Type B pancreatic cell (in vitro differentiated cells): Measurements from ENCODE around the gene AK8. TPM values are rescaled to one million over a fixed set of nuclear protein-coding genes. Genes with fewer than 3 reads are reported as not detected.
A peak's percentile ranks its signal among the peaks of the same experiment; 100 is the strongest.

Experiments
- DNase-seq: peaks from one replicate; pipeline ENCODE4 v3.0.0; 2021; ENCODE audit warnings: mixed read lengths; ENCODE audit not compliant: unreplicated experiment; ENCODE audit errors: extremely low spot score
- H3K27ac Mint-ChIP-seq: 2 replicates; pipeline ENCODE4 v1.8.0; 2021; ENCODE audit warnings: mild to moderate bottlenecking, mixed read lengths
- H3K27me3 Mint-ChIP-seq: 2 replicates; pipeline ENCODE4 v1.8.0; 2021; ENCODE audit warnings: mixed read lengths
- H3K36me3 Mint-ChIP-seq: 2 replicates; pipeline ENCODE4 v1.8.0; 2021; ENCODE audit warnings: mixed read lengths
- H3K4me1 Mint-ChIP-seq: one replicate; pipeline ENCODE4 v1.8.0; 2021; ENCODE audit warnings: mixed read lengths; ENCODE audit not compliant: unreplicated experiment
- H3K4me3 Mint-ChIP-seq: 2 replicates; pipeline ENCODE4 v1.8.0; 2021; ENCODE audit warnings: mild to moderate bottlenecking, mixed read lengths
- H3K9me3 Mint-ChIP-seq: 2 replicates; pipeline ENCODE4 v1.8.0; 2021; ENCODE audit warnings: mixed read lengths
- total RNA-seq: library from RNA; stranded (reverse); gene quantifications from 2 replicates; pipeline ENCODE4 v1.2.1, GENCODE V29; 2021; ENCODE audit warnings: low replicate concordance
- TF ChIP-seq, protein P1 (sequence below): fragments of 200-600 bp; sonication (generic); conservative IDR thresholded peaks from 2 replicates; pipeline ENCODE4 v1.5.0; 2021; ENCODE audit warnings: antibody characterized with exemption, mild to moderate bottlenecking

The AK8 gene
- total RNA-seq, 1 donor from 2014 or later: 5.5 TPM

GRCh38 chr9:132880324-132880661 is 2.2 kb upstream of the AK8 start:
- H3K9me3 Mint-ChIP-seq: no peaks in the 10 kb centered on the region
- no peak for DNase-seq
- H3K4me3 Mint-ChIP-seq: peak overlapping the region; percentile 85
- peaks cover 10% of the 10 kb centered on the region for H3K4me1 Mint-ChIP-seq
- H3K27me3 Mint-ChIP-seq: no peaks in the 10 kb centered on the region
- no peaks in the 10 kb centered on the region for H3K36me3 Mint-ChIP-seq
- peak overlapping the region; percentile 77 for H3K27ac Mint-ChIP-seq
- TF ChIP-seq, protein P1, sequence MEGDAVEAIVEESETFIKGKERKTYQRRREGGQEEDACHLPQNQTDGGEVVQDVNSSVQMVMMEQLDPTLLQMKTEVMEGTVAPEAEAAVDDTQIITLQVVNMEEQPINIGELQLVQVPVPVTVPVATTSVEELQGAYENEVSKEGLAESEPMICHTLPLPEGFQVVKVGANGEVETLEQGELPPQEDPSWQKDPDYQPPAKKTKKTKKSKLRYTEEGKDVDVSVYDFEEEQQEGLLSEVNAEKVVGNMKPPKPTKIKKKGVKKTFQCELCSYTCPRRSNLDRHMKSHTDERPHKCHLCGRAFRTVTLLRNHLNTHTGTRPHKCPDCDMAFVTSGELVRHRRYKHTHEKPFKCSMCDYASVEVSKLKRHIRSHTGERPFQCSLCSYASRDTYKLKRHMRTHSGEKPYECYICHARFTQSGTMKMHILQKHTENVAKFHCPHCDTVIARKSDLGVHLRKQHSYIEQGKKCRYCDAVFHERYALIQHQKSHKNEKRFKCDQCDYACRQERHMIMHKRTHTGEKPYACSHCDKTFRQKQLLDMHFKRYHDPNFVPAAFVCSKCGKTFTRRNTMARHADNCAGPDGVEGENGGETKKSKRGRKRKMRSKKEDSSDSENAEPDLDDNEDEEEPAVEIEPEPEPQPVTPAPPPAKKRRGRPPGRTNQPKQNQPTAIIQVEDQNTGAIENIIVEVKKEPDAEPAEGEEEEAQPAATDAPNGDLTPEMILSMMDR: no peak

- no peaks in the 10 kb centered on the region for H3K27me3 Mint-ChIP-seq
- TF ChIP-seq, protein P1: no peak
- H3K4me3 Mint-ChIP-seq: peak overlapping the region; percentile 85
- H3K36me3 Mint-ChIP-seq: no peaks in the 10 kb centered on the region
- H3K9me3 Mint-ChIP-seq: no peaks in the 10 kb centered on the region
- peaks cover 10% of the 10 kb centered on the region for H3K4me1 Mint-ChIP-seq
- peak overlapping the region; percentile 77 for H3K27ac Mint-ChIP-seq
- no peak for DNase-seq
Measured at GRCh38 chr9:132879457-132880323, 1.6 kb upstream of the AK8 start.

- H3K9me3 Mint-ChIP-seq: no peaks in the 10 kb centered on the region
- no peak for DNase-seq
- peaks cover 10% of the 10 kb centered on the region for H3K4me1 Mint-ChIP-seq
- no peaks in the 10 kb centered on the region for H3K36me3 Mint-ChIP-seq
- no peaks in the 10 kb centered on the region for H3K27me3 Mint-ChIP-seq
- H3K27ac Mint-ChIP-seq: peak within 1 kb of the TSS; percentile 77
- H3K4me3 Mint-ChIP-seq: peak within 1 kb of the TSS; percentile 85
- TF ChIP-seq, protein P1: no peak
Measured at GRCh38 chr9:132878695-132879456, 792 bp upstream of the AK8 start, which contains the start of gene SPACA9. Gene SPACA9 (plus strand): TSS chr9:132878898. CDS start chr9:132883948, 5,050 bp downstream.

DNA sequence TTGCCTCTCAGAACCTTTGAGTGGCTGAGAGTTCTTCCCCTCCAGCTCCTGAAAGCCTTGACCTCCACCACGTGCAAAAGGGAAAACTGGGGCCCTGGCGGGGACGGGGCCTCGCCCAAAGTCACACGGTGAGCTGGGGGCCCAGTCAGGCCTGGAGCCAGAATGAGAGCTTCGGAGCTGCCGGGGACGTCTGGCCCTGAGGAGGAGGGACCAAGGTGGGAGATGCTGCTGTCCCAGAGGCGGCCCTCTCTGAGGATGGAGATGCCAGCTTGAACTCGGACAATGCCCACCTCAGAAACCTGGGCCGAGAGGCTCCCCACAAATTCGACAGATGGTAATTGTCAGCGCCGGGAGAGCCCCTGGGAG is 643 bp downstream of the AK8 start:
- DNase-seq: no peak
- TF ChIP-seq, protein P1: no peak
- H3K36me3 Mint-ChIP-seq: no peaks in the 10 kb centered on the region
- no peaks in the 10 kb centered on the region for H3K9me3 Mint-ChIP-seq
- no peak overlapping the region for H3K27ac Mint-ChIP-seq
- H3K27me3 Mint-ChIP-seq: no peaks in the 10 kb centered on the region
- H3K4me1 Mint-ChIP-seq: peaks cover 10% of the 10 kb centered on the region
- H3K4me3 Mint-ChIP-seq: peak overlapping the region; percentile 84

DNA sequence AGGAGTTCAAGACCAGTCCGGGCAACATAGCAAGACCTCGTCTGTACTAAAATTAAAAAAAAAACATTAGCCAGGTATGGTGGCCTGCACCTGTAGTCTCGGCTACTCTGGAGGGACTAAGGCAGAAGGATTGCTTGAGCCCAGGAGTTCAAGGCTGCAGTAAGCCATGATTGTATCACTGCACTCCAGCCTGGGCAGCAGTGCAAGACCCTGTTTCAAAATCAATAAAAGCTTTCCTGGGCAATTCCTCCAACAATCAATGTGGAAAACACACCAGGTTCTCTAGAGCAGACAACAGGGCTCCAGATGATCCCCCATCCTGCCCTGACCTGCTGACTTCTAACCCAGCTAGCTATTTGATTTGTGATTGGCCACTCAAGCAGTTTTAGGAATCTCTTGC is 1.2 kb downstream of the AK8 start:
- DNase-seq: no peak
- TF ChIP-seq, protein P1: no peak
- H3K27ac Mint-ChIP-seq: no peak overlapping the region

More for the DNA sequence above, 1.2 kb downstream of the AK8 start:
- H3K27me3 Mint-ChIP-seq: no peaks in the 10 kb centered on the region
- peaks cover 10% of the 10 kb centered on the region for H3K4me1 Mint-ChIP-seq
- H3K4me3 Mint-ChIP-seq: peak overlapping the region; percentile 84
- no peaks in the 10 kb centered on the region for H3K36me3 Mint-ChIP-seq
- no peaks in the 10 kb centered on the region for H3K9me3 Mint-ChIP-seq
